ENCODE results near the gene PRKAR1B. TPM values are rescaled to one million over a fixed set of nuclear protein-coding genes. Genes with fewer than 3 reads are reported as not detected.
"Not testable (repeated sequence)": the region's sequence is repeated elsewhere in the genome, so short reads cannot be mapped to it uniquely, and the experiment has no call there.

The PRKAR1B gene
- total RNA-seq, 1 experiment from 2014 or later: 51.7 TPM

DNA sequence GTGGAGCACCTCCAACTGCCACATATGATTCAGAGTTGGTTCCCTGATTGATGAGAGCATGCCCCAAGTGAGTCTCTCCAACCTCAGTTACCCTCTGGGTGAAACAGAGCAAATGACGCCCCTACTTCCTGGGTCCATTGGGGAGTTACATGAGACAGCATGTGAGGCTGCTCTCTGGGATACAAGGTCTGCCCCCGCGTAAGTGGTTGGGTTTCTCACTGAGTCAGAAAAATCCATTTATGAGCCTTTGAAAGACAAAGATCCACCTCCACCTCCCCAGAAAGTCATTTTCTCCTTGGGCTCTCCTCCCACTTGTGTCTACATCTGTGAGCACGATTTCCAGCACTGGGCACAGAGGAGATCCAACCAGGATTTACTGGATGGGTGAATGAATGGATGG lies 71.3 kb downstream of the PRKAR1B start:
- H3K9me3 ChIP-seq (ENCODE audit: insufficient read depth, low read depth): 0 out of 2 replicates have a peak, but pooled peaks cover 2% of the 10 kb centered on the region
- H4K20me1 ChIP-seq (ENCODE audit: insufficient read depth): no peaks in the 10 kb centered on the region
- H3K4me1 ChIP-seq (replicated peaks; ENCODE audit: insufficient read depth): no peaks in the 10 kb centered on the region
- no peak overlapping the region for H3K27ac ChIP-seq
- H3K27me3 ChIP-seq (ENCODE audit: insufficient read depth, low read depth): no peaks in the 10 kb centered on the region
- no peak for DNase-seq
- no peak overlapping the region for H3K4me3 ChIP-seq
- no TSS peak for BruUV-seq (replicated peaks)
- ChIA-PET CTCF (no interaction called here), POLR2A (ENCODE audit: unreplicated experiment) (no interaction called here)
- H2AFZ ChIP-seq: no peak overlapping the region
- intact Hi-C loops (cut with micrococcal nuclease; ENCODE audit: unreplicated experiment): no loop called here
- H3K4me2 ChIP-seq: no peak overlapping the region
- H3K9me2 ChIP-seq (ENCODE audit: insufficient read depth): no peaks in the 10 kb centered on the region
- H3K36me3 ChIP-seq (ENCODE audit: low read depth): no peaks in the 10 kb centered on the region; the same call in 1 of the 2 replicates
- TF ChIP-seq, protein P1, sequence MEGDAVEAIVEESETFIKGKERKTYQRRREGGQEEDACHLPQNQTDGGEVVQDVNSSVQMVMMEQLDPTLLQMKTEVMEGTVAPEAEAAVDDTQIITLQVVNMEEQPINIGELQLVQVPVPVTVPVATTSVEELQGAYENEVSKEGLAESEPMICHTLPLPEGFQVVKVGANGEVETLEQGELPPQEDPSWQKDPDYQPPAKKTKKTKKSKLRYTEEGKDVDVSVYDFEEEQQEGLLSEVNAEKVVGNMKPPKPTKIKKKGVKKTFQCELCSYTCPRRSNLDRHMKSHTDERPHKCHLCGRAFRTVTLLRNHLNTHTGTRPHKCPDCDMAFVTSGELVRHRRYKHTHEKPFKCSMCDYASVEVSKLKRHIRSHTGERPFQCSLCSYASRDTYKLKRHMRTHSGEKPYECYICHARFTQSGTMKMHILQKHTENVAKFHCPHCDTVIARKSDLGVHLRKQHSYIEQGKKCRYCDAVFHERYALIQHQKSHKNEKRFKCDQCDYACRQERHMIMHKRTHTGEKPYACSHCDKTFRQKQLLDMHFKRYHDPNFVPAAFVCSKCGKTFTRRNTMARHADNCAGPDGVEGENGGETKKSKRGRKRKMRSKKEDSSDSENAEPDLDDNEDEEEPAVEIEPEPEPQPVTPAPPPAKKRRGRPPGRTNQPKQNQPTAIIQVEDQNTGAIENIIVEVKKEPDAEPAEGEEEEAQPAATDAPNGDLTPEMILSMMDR (conservative IDR thresholded peaks at IDR 0.05): no peak
- TF ChIP-seq EZH2 (IDR thresholded peaks at IDR 0.05; ENCODE audit: low read depth): no peak
- H3F3A ChIP-seq (ENCODE audit: insufficient read depth, low read depth): peaks cover 14% of the 10 kb centered on the region; the same call in 1 of the 2 replicates
- H3K79me2 ChIP-seq (ENCODE audit: low read depth): no peaks in the 10 kb centered on the region

DNA sequence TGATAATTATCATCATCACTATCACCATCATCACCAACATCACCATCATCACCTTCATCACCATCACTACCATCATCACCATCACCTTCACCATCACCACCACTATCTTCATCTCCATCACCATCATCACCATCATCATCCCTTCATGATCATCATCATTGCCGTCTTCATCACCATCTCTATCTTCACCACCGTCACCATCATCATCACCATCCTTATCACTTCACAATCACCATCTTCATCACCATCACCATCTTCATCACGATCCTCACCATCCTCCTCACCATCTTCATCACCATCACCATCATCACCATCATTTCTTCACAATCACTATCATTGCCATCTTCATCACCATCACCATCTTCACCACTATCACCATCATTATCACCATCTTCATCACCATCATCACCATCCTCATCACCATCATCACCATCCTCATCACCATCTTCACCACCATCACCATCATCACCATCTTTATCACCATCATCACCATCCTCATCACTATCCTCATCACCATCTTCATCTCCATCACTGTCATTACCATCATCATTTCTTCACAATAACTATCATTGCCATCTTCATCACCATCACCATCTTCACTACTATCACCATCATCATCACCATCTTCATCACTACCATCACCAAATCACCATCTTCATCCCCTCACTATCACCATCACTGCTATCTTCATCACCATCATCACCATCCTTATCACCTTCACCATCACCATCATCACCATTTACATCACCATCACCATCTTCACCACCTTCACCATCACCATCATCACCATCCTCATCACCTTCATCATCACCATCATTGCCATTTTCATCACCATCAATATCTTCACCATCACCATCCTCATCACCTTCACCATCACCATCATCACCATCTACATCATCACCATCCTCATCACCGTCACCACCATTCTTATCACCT lies 73.0 kb downstream of the PRKAR1B start:
- H3K4me1 ChIP-seq (replicated peaks; ENCODE audit: insufficient read depth): no peaks in the 10 kb centered on the region
- H3K79me2 ChIP-seq (ENCODE audit: low read depth): no peaks in the 10 kb centered on the region
- ChIA-PET CTCF (no interaction called here), POLR2A (ENCODE audit: unreplicated experiment) (no interaction called here)
- H2AFZ ChIP-seq: no peak overlapping the region
- DNase-seq: no peak
- H3K4me2 ChIP-seq: no peak overlapping the region
- H3K27ac ChIP-seq: no peak overlapping the region
- H3K27me3 ChIP-seq (ENCODE audit: insufficient read depth, low read depth): no peaks in the 10 kb centered on the region
- no TSS peak for BruUV-seq (replicated peaks)
- TF ChIP-seq, protein P1 (conservative IDR thresholded peaks at IDR 0.05): no peak
- no peak for TF ChIP-seq EZH2 (IDR thresholded peaks at IDR 0.05; ENCODE audit: low read depth)
- intact Hi-C loops (cut with micrococcal nuclease; ENCODE audit: unreplicated experiment): no loop called here
- peaks cover 15% of the 10 kb centered on the region for H3F3A ChIP-seq (ENCODE audit: insufficient read depth, low read depth)
- H4K20me1 ChIP-seq (ENCODE audit: insufficient read depth): no peaks in the 10 kb centered on the region
- H3K4me3 ChIP-seq: no peak overlapping the region
- H3K9me3 ChIP-seq (ENCODE audit: insufficient read depth, low read depth): 0 out of 2 replicates have a peak, but pooled peaks cover 2% of the 10 kb centered on the region
- no peaks in the 10 kb centered on the region; the same call in 1 of the 2 replicates for H3K36me3 ChIP-seq (ENCODE audit: low read depth)
- H3K9me2 ChIP-seq (ENCODE audit: insufficient read depth): no peaks in the 10 kb centered on the region

DNA sequence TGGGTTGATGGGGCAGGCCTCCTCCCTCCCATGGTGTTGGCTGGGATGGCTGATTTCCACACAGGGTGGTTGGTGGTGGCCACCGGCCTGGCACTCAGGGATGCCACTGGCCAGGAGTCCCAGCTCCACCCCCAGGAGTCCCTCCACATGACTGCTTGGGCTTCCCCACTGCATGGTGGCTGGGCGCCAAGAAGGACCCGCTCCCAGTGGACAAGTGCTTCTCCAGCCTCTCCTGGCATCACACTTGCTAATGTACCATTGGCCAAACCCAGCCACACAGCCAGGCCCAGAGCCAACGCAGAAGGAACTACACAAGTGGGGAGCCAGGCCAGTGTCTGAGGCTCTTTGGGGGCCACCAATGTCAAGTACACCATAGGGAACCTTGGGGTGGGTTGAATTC lies 74.2 kb downstream of the PRKAR1B start:
- no peak overlapping the region for H3K27ac ChIP-seq
- H3F3A ChIP-seq (ENCODE audit: insufficient read depth, low read depth): peaks cover 9% of the 10 kb centered on the region
- no peak for DNase-seq
- H3K4me2 ChIP-seq: no peak overlapping the region
- no peak overlapping the region for H2AFZ ChIP-seq
- TF ChIP-seq, protein P1 (conservative IDR thresholded peaks at IDR 0.05): no peak
- no peak for TF ChIP-seq EZH2 (IDR thresholded peaks at IDR 0.05; ENCODE audit: low read depth)
- no peaks in the 10 kb centered on the region for H3K9me2 ChIP-seq (ENCODE audit: insufficient read depth)
- H3K27me3 ChIP-seq (ENCODE audit: insufficient read depth, low read depth): no peaks in the 10 kb centered on the region
- H3K9me3 ChIP-seq (ENCODE audit: insufficient read depth, low read depth): 0 out of 2 replicates have a peak, but pooled peaks cover 2% of the 10 kb centered on the region
- H3K36me3 ChIP-seq (ENCODE audit: low read depth): no peaks in the 10 kb centered on the region; the same call in 1 of the 2 replicates
- intact Hi-C loops (cut with micrococcal nuclease; ENCODE audit: unreplicated experiment): no loop called here
- no TSS peak for BruUV-seq (replicated peaks)
- no peaks in the 10 kb centered on the region for H3K79me2 ChIP-seq (ENCODE audit: low read depth)
- no peak overlapping the region for H3K4me3 ChIP-seq
- ChIA-PET POLR2A (ENCODE audit: unreplicated experiment) (interaction anchor here (0.7 kb wide), 1 partner anchor 1413 kb away, joined by 5 read pairs; no protein-coding TSS in a partner anchor), CTCF (no interaction called here)
- no peaks in the 10 kb centered on the region for H3K4me1 ChIP-seq (replicated peaks; ENCODE audit: insufficient read depth)
- H4K20me1 ChIP-seq (ENCODE audit: insufficient read depth): no peaks in the 10 kb centered on the region

DNA sequence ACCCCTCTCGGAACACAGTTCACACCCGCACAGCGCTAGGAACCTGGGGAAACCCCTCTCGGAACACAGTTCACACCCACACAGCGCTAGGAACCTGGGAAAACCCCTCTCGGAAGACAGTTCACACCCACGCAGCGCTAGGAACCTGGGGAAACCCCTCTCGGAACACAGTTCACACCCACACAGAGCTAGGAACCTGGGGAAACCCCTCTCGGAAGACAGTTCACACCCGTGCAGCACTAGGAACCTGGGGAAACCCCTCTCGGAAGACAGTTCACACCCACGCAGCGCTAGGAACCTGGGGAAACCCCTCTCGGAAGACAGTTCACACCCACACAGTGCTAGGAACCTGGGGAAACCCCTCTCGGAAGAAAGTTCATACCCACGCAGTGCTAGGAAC lies 74.9 kb downstream of the PRKAR1B start:
- BruUV-seq (replicated peaks); H3K4me3 ChIP-seq; CTCF ChIA-PET; H3K9me2 ChIP-seq (ENCODE audit: insufficient read depth); H4K20me1 ChIP-seq (ENCODE audit: insufficient read depth); DNase-seq; intact Hi-C loops (cut with micrococcal nuclease; ENCODE audit: unreplicated experiment); H3K4me1 ChIP-seq (replicated peaks; ENCODE audit: insufficient read depth); H3K27me3 ChIP-seq (ENCODE audit: insufficient read depth, low read depth); H3K4me2 ChIP-seq; H2AFZ ChIP-seq; H3K36me3 ChIP-seq (ENCODE audit: low read depth); H3K9me3 ChIP-seq (ENCODE audit: insufficient read depth, low read depth); H3F3A ChIP-seq (ENCODE audit: insufficient read depth, low read depth); H3K79me2 ChIP-seq (ENCODE audit: low read depth); H3K27ac ChIP-seq; POLR2A ChIA-PET (ENCODE audit: unreplicated experiment): not testable (repeated sequence)

All from PC-9 (cell line).